MCF 10A (cell line): ENCODE data around the gene SMURF1. TPM values are rescaled to one million over a fixed set of nuclear protein-coding genes. Genes with fewer than 3 reads are reported as not detected.

Source experiments
- BruUV-seq: library from RNA; stranded (reverse); fragments of 400-500 nt; replicated peaks from 2 replicates; lab custom pipeline; 2021; lab: Mats Ljungman, UMichigan
- CTCF ChIA-PET: fragments of 300-600 bp; sonication (Branson Sonifier 250); formaldehyde crosslinking; extraction: SDS; loops from one replicate; lab custom pipeline; 2021; ENCODE audit warnings: antibody characterized with exemption, inconsistent platforms; lab: Yijun Ruan, JAX
- POLR2A ChIA-PET: fragments of 300-600, 350-650 bp; sonication (Branson Sonifier 250); formaldehyde crosslinking; extraction: SDS; loops from one replicate; lab custom pipeline; 2020; ENCODE audit warnings: antibody characterized with exemption, inconsistent platforms; lab: Yijun Ruan, JAX
- DNase-seq: peaks from one replicate; pipeline ENCODE4 v3.0.0-alpha.2; 2018; ENCODE audit not compliant: unreplicated experiment
- H3K27ac Mint-ChIP-seq: one replicate; pipeline ENCODE4 v1.8.0; 2022; ENCODE audit warnings: mild to moderate bottlenecking, low read depth, mixed read lengths; ENCODE audit not compliant: unreplicated experiment
- H3K27me3 Mint-ChIP-seq: one replicate; pipeline ENCODE4 v1.8.0; 2022; ENCODE audit warnings: mixed read lengths; ENCODE audit not compliant: insufficient read depth, unreplicated experiment
- H3K36me3 Mint-ChIP-seq: one replicate; pipeline ENCODE4 v1.8.0; 2022; ENCODE audit warnings: mild to moderate bottlenecking, moderate library complexity, mixed read lengths; ENCODE audit not compliant: insufficient read depth, unreplicated experiment
- H3K4me1 Mint-ChIP-seq: one replicate; pipeline ENCODE4 v1.8.0; 2022; ENCODE audit warnings: mixed read lengths; ENCODE audit not compliant: insufficient read depth, unreplicated experiment
- H3K4me3 Mint-ChIP-seq: one replicate; pipeline ENCODE4 v1.8.0; 2022; ENCODE audit warnings: mild to moderate bottlenecking, moderate library complexity, mixed read lengths; ENCODE audit not compliant: unreplicated experiment
- H3K9me3 Mint-ChIP-seq: one replicate; pipeline ENCODE4 v1.8.0; 2022; ENCODE audit warnings: mixed read lengths; ENCODE audit not compliant: unreplicated experiment
- CTCF ChIP-seq: fragments of 200-600 bp; IDR thresholded peaks from one replicate; pipeline ENCODE4 v1.8.0; 2022; ENCODE audit warnings: antibody characterized with exemption, mild to moderate bottlenecking; ENCODE audit not compliant: unreplicated experiment
- intact Hi-C: fragments of 100-400 bp; cut with micrococcal nuclease; formaldehyde crosslinking; loops from 2 replicates; pipeline ENCODE4 v1.14.1; 2022
- total RNA-seq: library from RNA; stranded (reverse); gene quantifications from 2 replicates; pipeline ENCODE4 v1.2.3, GENCODE V29; 2022

SMURF1 gene
- total RNA-seq, 1 experiment from 2014 or later = 19.9 TPM

- CTCF ChIA-PET = interaction anchor here (0.6 to 1.0 kb wide), 2 partner anchors 57 to 299 kb away, joined by 3 read pairs; no protein-coding TSS in a partner anchor
- H3K27ac Mint-ChIP-seq = no peak overlapping the region
- POLR2A ChIA-PET = interaction anchor here (0.6 to 0.8 kb wide), 3 partner anchors 109 to 424 kb away, joined by 3 to 4 read pairs (median 3); partner anchors contain the start of genes CPSF4 and PTCD1
- H3K4me3 Mint-ChIP-seq = no peak overlapping the region
- H3K4me1 Mint-ChIP-seq = no peaks in the 10 kb centered on the region
- no TSS peak for BruUV-seq
- no peaks in the 10 kb centered on the region for H3K9me3 Mint-ChIP-seq
- no peaks in the 10 kb centered on the region for H3K27me3 Mint-ChIP-seq
- no peak for TF ChIP-seq CTCF
- DNase-seq = no peak
- intact Hi-C loops = no loop called here
- H3K36me3 Mint-ChIP-seq = peaks cover 82% of the 10 kb centered on the region
These were observed 129.6 kb downstream of the SMURF1 start for GRCh38 chr7:99014113-99014985.

GRCh38 chr7:99013266-99014112, 130.4 kb downstream of the SMURF1 start:
- no peak overlapping the region for H3K27ac Mint-ChIP-seq

GRCh38 chr7:99012722-99013121, 131.2 kb downstream of the SMURF1 start:
- intact Hi-C loops = no loop called here
- no peak for TF ChIP-seq CTCF
- ChIA-PET CTCF (interaction anchor here (0.6 to 0.9 kb wide), 2 partner anchors 24 to 300 kb away, joined by 3 to 4 read pairs; no protein-coding TSS in a partner anchor), POLR2A (interaction anchor here (1.0 kb wide), 1 partner anchor 53 kb away, joined by 4 read pairs; no protein-coding TSS in a partner anchor)
- Mint-ChIP-seq H3K27me3 (no peaks in the 10 kb centered on the region), H3K4me3 (no peak overlapping the region), H3K9me3 (no peaks in the 10 kb centered on the region), H3K27ac (no peak overlapping the region), H3K4me1 (no peaks in the 10 kb centered on the region), H3K36me3 (peaks cover 90% of the 10 kb centered on the region)
- BruUV-seq = TSS peak; percentile 41
- no peak for DNase-seq

More at GRCh38 chr7:99013266-99014112, 130.4 kb downstream of the SMURF1 start:
- intact Hi-C loops = no loop called here
- DNase-seq = no peak
- Mint-ChIP-seq H3K36me3 (peaks cover 83% of the 10 kb centered on the region), H3K9me3 (no peaks in the 10 kb centered on the region), H3K4me3 (no peak overlapping the region), H3K27me3 (no peaks in the 10 kb centered on the region), H3K4me1 (no peaks in the 10 kb centered on the region)
- POLR2A ChIA-PET = interaction anchor here (0.8 to 1.0 kb wide), 2 partner anchors 54 to 110 kb away, joined by 4 read pairs; no protein-coding TSS in a partner anchor
- BruUV-seq = no TSS peak
- TF ChIP-seq CTCF = no peak
- CTCF ChIA-PET = interaction anchor here (0.6 kb wide), 1 partner anchor 299 kb away, joined by 3 read pairs; no protein-coding TSS in a partner anchor
